WTC11 (cell line): ENCODE measurements around the gene RPS16.

ENCODE experiments used
- HMGA2 ChIP-seq: fragments of 250-450 bp; sonication (Bioruptor Pico); IDR thresholded peaks from 2 replicates; pipeline ENCODE4 v1.4.0; 2021; ENCODE audit warnings: mild to moderate bottlenecking, moderate library complexity
- SMAD3 ChIP-seq: sonication (generic); formaldehyde crosslinking; IDR thresholded peaks from 2 replicates; pipeline ENCODE4 v1.8.0; 2022; ENCODE audit warnings: missing genetic modification reagents, mild to moderate bottlenecking, borderline replicate concordance
- USF2 ChIP-seq: sonication (generic); formaldehyde crosslinking; IDR thresholded peaks from 2 replicates; pipeline ENCODE4 v1.8.1; 2023; ENCODE audit warnings: mild to moderate bottlenecking, missing genetic modification reagents, moderate library complexity
- ZNF423 ChIP-seq: fragments of 250-450 bp; sonication (Bioruptor Pico); IDR thresholded peaks from 2 replicates; pipeline ENCODE4 v2.1.2; 2022; ENCODE audit warnings: mild to moderate bottlenecking, moderate library complexity
- TF ChIP-seq, protein P1 (sequence below): fragments of 200-600 bp; IDR thresholded peaks from 2 replicates; pipeline ENCODE4 v1.8.0; 2022; ENCODE audit warnings: antibody characterized with exemption

DNA sequence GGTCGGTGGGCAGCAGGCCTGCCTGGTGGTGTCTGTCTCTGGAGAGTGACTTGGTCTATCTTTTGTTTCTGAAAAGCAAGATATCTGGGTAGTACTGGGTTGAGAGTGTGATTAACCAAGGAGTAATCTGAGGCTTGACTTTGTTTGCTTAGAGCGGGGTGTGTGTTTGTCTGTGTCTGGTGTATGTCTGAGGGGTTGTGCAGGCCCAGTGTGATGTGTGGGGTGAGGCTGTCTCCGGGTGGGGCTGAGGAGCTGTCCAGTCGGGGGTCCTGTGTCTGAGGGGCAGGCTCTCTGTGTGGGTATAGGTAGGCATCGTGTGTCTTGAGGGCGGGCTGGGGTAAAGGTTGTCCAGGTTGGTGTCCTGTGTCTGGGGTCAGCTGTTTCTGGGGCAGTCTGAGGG, 33.8 kb upstream of the RPS16 start:
- TF ChIP-seq ZNF423 (CRISPR knock-in tag) (no peak), HMGA2 (no peak), SMAD3 (CRISPR knock-in tag) (no peak), USF2 (CRISPR knock-in tag) (no peak)
- TF ChIP-seq, protein P1, sequence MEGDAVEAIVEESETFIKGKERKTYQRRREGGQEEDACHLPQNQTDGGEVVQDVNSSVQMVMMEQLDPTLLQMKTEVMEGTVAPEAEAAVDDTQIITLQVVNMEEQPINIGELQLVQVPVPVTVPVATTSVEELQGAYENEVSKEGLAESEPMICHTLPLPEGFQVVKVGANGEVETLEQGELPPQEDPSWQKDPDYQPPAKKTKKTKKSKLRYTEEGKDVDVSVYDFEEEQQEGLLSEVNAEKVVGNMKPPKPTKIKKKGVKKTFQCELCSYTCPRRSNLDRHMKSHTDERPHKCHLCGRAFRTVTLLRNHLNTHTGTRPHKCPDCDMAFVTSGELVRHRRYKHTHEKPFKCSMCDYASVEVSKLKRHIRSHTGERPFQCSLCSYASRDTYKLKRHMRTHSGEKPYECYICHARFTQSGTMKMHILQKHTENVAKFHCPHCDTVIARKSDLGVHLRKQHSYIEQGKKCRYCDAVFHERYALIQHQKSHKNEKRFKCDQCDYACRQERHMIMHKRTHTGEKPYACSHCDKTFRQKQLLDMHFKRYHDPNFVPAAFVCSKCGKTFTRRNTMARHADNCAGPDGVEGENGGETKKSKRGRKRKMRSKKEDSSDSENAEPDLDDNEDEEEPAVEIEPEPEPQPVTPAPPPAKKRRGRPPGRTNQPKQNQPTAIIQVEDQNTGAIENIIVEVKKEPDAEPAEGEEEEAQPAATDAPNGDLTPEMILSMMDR, result no peak
